GM19328 (cell line): ENCODE results near the gene KCNE4.

ENCODE experiments used
- ATAC-seq: cut with Tn5 transposase; IDR thresholded peaks from one replicate; pipeline ENCODE4 v1.9.1; 2021; ENCODE audit warnings: mild to moderate bottlenecking, moderate library complexity; ENCODE audit not compliant: unreplicated experiment

KCNE4 gene

DNA sequence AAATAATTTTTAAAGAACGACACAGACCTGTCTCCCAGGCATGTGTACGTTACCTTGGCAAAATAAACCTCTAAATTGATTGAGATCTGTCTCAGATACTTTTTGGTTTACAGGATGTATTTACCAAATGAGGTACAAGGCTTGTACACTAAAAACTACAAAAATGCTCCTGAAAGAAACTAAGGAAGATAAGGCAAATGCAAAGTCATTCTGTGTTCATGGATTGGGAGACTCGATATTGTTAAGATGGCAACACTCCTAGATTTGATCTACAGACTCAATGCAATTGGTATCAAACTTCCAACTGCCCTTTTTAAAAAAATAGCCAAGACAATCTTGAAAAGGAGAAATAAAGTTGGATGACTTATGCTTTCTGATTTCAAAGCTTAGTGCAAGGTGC is 11.5 kb upstream of the KCNE4 start:
- no peak for ATAC-seq

- no peak for ATAC-seq
Measured at GRCh38 chr2:223041527-223042109, 10.4 kb upstream of the KCNE4 start.

DNA sequence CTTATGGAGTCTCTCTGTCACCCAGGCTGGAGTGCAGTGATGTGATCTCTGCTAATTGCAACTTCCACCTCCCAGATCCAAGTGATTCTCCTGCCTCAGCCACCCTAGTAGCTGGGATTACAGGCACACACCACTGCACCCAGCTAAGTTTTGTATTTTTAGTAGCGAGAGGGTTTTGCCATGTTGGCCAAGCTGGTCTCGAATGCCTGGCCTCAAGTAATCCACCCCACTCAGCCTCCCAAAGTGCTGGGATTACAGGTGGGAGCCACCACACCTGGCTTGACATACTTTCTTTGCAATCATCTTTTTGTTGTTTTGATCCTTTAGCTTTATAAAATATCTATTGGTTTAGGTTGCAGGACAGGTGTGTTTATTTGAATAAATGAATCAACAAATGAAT is 9.7 kb upstream of the KCNE4 start:
- no peak for ATAC-seq

- no peak for ATAC-seq
Measured at GRCh38 chr2:223042704-223043118, 9.3 kb upstream of the KCNE4 start.

DNA sequence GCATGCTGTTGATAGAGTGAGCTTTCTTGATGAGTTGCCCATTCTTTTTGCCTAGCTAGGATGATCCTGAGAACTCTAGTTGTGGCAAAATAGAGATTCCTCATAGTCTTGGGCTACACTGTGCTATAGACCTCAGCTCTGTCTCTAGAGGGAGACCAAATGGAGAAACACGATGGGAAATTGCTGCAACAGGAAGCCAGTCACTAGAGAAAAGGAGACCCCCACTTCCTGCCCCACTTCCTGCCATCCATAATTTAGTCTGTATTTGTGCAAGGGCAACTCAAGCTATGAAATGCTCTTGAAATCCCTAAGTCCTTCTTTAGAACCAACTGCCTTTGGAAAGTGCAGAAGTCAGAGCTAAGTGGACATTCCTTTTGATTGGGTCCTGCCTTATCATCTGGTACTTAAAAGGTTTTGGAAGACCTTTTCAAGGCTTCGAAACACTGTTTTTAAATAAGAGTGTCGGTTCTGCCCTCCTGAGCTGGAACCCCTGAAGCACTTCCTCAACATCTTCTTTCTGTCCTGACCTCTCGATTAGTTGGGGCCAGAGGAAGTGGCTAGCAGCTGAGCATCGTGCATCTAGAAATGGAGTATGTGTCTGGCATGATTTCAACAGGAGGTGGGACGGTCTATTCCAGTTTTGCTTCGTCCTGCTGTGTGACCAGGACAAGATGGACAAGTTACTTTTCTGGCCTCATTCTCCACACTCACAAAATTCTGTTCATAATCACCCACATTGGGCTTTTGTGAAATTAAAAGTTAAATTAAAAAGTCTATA is 8.6 kb upstream of the KCNE4 start:
- no peak for ATAC-seq

- no peak for ATAC-seq
Measured at GRCh38 chr2:223044092-223044836, 7.7 kb upstream of the KCNE4 start.

GRCh38 chr2:223044916-223045700 is 6.9 kb upstream of the KCNE4 start:
- ATAC-seq, result no peak

DNA sequence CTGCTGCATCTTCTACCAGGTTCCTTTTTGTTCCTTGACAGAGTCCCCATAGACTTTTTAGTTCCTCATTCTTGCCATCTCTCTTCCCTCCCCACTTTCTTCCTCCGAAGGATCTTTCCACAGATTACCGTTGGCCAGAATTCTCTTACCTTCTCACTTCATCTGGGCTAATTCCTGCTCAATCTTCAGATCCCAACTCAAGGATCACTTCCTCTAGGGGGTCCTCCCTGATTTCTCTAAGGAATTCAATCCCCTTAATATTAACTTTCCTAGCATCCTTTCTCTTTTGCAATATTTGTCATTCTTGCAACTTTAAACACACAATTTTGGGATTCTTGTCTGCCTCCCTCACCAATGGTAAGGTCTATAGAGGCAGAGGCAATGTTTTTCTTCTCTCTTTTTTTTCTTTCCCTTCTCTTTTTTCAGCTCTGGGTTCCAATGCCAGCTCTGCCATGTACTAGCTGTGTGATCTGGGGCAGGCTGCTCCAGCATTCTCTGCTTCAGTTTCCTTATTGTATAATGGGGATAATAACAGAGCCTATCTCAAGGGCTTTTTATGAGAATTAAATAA is 5.4 kb upstream of the KCNE4 start:
- ATAC-seq, result no peak

DNA sequence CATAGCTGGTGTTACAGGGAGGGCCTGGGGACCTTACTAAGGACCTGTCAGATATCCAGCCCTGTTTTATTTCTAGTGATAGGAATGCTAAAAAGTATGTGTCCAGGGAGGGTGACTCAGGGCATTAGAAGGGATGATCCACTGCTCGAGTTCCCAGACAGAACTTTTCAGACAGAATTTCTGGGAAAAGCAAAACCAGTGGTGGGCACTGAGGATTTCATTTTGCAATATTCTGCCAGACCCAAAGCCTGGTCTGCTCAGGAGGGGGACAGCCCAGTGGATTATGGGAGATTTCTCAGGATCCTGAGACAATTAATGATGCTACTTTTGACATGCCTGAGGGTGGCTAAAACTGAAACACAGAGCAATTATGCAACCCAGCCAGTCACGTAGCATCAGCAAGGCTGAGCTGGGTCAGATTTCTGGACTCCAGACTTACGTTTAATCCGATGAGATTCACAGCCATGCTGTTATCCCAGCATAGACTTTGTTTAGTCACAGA is 4.7 kb upstream of the KCNE4 start:
- ATAC-seq, result no peak

- ATAC-seq, result no peak
Measured at GRCh38 chr2:223048519-223048918, 3.5 kb upstream of the KCNE4 start.

DNA sequence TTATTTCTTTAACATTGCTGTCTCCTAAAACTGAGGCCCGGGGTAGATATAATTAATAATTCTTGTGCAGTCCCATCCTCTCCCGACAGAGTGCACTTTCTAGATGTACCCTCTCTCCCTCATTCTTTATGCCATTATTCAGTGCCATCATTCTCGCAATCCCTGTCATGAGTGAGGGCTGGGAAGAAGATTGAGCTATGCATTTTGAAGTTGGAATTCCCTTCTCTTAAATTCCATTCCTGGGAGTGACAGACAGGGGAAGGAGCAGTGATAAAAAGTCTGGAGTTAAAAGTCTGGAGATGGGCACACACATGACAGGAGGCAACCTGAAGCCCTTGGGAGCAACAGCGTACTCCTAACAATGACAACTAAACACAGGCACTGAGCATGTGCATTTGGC is 2.6 kb upstream of the KCNE4 start:
- no peak for ATAC-seq

GRCh38 chr2:223050188-223050587 is 1.8 kb upstream of the KCNE4 start:
- no peak for ATAC-seq

- no peak for ATAC-seq
Measured at GRCh38 chr2:223050900-223051504, 988 bp upstream of the KCNE4 start.

DNA sequence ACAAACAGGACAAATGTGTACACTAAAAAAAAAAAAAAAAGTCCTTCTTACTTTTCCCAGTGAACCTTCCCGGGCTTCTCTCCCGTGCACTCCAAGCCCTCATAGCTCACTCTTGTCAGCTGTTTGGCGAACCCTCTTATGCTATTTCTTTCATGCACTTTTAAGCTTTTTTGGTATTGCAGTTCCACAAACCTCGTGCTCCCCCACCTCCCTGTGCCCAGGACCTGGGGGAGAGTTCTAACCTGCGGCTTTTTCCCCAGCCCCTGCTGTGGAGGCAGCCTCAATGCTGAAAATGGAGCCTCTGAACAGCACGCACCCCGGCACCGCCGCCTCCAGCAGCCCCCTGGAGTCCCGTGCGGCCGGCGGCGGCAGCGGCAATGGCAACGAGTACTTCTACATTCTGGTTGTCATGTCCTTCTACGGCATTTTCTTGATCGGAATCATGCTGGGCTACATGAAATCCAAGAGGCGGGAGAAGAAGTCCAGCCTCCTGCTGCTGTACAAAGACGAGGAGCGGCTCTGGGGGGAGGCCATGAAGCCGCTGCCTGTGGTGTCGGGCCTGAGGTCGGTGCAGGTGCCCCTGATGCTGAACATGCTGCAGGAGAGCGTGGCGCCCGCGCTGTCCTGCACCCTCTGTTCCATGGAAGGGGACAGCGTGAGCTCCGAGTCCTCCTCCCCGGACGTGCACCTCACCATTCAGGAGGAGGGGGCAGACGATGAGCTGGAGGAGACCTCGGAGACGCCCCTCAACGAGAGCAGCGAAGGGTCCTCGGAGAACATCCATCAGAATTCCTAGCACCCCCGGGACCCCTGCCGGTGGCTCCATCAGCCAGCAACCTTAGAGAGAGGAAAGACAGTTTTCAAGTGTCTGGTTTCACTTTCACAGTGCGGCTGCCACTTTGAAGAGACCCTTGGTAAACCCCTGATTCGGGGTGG is 826 bp downstream of the KCNE4 start:
- ATAC-seq, result no peak

GRCh38 chr2:223053484-223054192 is 1.6 kb downstream of the KCNE4 start:
- ATAC-seq, result no peak

- ATAC-seq, result no peak
Measured at GRCh38 chr2:223054193-223054781, 2.3 kb downstream of the KCNE4 start.

DNA sequence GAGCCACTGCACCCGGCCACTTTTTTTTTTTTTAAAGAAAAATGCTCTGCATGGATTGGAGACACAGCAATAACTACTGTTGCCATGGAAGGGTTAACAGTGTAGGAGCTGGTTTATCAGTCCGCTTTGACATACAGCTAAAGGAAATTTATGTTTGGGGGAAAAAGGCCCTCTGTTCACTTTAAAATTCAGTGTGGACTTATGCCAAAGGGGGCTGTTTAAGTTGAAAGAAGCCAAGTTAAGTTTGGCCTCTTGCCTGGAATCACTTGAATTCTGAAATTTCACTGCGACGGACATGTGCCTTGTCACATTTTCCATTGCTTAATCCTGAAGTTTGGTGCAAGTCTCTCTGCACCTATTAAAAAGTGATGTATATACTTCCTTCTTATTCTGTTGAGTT is 3.1 kb downstream of the KCNE4 start:
- ATAC-seq, result no peak

- no peak for ATAC-seq
Measured at GRCh38 chr2:223055836-223056235, 3.8 kb downstream of the KCNE4 start.
